HG03432 (cell line): Measurements from ENCODE around the gene FCSK.
A peak's percentile ranks its signal among the peaks of the same experiment; 100 is the strongest.
"Not testable (repeated sequence)": the region's sequence is repeated elsewhere in the genome, so short reads cannot be mapped to it uniquely, and the experiment has no call there.

Experiments used
- ATAC-seq: cut with Tn5 transposase; IDR thresholded peaks from one replicate; pipeline ENCODE4 v1.9.1; 2021; ENCODE audit warnings: mild to moderate bottlenecking, moderate library complexity; ENCODE audit not compliant: unreplicated experiment

Gene FCSK

GRCh38 chr16:70454222-70455034 is at the start of gene FCSK:
TSS of gene FCSK (plus strand) at chr16:70454595. CDS start at chr16:70463191, 8,596 bp downstream.
- peak; percentile 91 for ATAC-seq

DNA sequence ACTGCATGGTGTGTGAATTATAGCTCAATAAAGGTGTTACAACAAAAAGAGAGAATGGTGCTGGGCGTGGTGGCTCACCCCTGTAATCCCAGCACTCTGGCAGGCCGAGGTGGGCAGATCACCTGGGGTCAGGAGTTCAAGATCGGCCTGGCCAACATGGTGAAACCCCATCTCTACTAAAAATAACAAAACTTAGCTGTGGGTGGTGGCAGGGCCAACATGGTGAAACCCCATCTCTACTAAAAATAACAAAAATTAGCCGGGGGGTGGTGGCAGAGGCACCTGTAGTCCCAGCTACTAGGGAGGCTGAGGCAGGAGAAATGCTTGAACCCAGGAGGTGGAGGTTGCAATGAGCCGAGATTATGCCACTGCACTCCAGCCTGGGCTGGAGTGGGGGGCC is 48.3 kb upstream of the FCSK start:
- ATAC-seq: peak; percentile 21

DNA sequence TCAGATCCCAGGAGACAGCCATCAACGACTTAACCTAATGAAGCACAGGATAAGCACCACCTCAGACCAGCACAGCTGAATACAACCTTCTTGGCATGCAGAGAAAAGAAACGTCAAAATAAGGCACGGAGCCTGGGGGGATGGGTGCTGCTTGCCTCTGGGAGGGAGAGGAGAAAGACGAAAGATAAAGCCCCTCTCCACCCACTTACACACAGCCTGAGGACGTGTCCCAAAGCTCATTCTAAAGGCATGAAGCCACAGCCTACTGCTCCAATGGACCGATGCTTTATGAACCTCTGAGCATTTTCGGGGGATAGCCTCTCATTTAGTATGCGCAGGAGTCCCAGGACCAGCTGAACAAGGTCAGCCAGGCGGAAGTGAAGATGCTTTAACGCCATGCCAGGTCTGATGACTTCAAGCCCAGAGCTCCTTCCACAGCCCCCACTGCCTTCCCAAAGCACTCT is 46.6 kb upstream of the FCSK start:
- no peak for ATAC-seq

GRCh38 chr16:70410734-70411133 is 43.7 kb upstream of the FCSK start:
- no peak for ATAC-seq

DNA sequence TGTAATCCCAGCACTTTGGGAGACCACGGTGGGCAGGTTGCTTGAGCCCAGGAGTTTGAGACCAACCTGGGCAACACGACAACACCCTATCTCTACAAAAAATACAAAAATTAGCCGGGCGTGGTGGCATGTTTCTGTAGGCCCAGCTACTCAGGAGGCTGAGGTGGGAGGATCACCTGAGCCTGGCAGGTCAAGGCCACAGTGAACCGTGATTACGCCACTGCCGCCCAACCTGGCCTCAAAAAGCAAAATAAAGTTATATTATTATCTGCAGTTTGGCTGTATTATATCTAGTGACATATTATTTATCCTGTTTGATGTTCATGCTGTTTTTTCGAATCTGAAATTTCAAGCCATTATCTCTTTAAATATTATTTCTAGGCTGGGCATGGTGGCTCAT is 42.0 kb upstream of the FCSK start:
- no peak for ATAC-seq

DNA sequence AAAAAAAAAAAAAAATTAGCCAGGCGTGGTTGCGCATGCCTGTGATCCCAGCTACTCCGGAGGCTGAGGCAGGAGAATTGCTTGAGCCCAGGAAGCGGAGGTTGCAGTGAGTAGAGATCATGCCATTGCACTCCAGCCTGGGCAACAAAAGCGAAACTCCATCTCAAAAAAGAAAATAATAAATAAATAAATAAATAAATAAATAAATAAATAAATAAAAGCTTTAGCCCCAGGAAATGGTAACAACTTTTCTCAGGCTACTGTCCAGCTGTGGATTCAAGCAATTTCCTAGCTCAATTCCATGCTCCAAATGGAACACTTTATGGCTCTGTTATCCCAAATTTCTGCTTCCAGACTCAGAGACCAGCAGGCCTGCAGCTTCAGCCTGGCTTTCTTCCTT is 40.8 kb upstream of the FCSK start:
- not testable (repeated sequence) for ATAC-seq

GRCh38 chr16:70416748-70417616 is 37.4 kb upstream of the FCSK start:
- peak; percentile 86 for ATAC-seq

DNA sequence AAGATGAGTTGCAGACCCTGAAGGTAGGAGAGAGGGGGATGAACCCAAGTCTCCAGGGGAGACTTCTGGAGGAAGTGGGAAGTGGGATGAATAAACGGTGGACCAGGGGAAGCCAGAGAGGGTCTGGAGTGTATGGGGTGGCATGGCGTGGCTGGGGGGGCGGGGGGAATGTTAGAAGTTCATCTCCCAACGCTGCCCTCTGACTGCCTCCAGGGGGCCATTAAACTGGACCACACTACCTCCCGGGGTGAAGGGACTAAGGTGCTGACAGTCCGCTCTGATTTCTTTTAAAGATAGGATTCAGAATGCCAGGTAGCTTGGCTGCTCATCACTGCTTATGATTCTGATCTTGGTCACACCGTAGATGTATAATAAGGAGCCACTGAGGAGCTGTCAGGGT is 36.7 kb upstream of the FCSK start:
- ATAC-seq: no peak

DNA sequence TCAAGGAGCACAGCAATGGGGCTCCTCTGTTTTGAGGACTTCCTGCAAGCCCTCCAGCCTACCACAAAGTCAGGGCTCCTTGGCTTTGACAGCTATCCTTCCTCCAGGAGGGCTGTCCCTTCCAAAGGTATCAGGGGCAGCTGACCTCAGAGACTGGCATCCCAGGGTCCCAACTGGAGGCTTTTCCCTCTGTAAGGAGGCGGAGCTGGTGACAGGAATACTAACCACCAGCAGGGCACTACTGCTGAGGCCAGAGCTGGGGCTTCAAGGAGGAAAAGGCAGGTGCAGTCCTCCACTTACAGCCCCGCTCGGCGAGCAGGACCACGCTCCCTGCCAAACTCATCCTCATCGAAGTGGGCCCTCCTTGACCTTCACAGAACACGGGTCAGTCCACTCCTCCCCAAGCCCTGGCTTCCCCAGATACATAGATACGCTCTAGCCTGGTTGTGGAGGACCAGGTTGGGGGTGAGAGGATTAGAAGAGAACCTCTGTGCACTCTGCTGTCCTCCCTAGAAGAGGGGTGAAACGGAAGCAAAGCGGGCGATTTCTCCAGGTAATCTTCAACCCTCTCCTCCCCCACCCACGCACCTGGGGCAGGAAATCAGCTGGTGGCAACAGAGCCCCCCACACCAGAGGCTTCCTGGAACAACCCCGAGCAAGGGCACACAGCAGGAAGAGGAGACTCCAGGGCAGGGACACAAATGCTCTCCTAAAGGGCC is 36.0 kb upstream of the FCSK start:
- ATAC-seq: no peak

DNA sequence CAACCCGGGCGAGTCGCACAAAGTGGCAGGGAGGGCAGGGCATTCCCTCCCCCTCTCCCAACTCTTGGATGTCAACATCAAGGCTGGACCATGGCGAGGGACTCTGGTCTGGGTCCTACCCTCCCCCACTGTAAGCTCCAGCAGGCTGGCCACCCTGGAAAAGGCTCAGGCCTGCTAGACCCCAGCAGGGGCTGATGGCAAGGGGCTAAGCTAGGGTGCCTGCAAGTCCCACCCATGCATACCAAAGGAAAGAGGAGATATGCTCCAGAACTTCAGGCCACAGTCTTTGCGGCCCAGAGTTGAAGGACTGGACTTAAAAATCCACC is 35.4 kb upstream of the FCSK start:
- no peak for ATAC-seq

- no peak for ATAC-seq
Measured at GRCh38 chr16:70419384-70420327, 34.7 kb upstream of the FCSK start.

- ATAC-seq: no peak
Measured at GRCh38 chr16:70421014-70421413, 33.4 kb upstream of the FCSK start.

DNA sequence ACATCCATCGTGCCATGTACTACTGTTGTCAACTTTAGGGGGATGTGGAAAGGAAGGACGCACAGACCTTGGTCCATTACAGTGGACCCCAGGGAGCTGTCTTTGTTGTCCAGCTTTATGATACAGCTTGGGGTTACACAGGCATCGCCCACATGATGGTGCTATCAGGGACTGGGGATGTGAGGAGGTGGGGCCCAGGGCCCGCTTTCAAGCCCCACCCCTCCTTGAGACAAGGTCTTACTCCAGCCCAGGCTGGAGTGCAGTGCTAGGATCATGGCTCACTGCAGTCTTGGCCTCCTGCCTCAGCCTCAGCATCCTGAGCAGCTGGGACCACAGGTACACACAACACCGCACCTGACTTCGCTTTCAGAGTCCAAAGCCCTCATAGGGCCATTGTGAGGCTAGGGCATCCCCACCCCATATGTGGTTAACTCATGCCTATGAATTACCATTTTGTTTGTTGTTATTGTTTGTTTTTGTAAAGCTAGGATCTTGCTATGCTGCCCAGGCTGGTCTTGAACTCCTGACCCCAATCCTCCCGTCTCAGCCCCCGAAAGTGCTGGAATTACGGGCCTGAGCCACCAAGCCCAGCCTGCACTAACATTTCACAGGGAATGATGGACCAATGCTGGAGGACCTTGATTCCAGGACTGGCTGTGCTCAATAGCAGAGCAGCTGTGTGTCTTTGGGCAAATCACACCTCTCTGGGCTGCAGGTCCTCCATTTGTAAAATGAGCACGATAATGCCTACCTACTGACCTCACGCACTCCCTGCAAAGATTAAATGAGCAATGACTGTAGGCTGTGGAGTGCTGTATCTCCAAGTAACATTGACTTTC is 32.7 kb upstream of the FCSK start:
- no peak for ATAC-seq

DNA sequence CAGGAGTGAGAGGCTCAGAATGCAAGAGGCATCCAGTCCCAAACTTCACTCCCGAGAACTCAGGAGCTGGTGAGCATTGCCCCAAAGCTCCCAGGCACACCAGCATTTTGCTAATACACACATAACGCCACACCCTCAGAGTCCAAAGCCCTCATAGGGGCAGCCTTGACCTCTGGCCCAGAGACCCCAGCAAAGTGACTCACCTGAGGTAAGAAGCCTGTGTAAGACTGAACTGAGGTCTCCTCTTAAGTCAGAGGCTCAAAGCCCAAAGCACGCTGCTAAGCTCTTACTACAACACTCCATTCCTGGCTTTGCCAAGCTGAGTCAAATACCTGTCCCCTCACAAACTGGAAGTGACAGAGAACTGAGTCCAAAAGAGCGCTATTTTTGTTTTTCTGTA is 31.9 kb upstream of the FCSK start:
- no peak for ATAC-seq

DNA sequence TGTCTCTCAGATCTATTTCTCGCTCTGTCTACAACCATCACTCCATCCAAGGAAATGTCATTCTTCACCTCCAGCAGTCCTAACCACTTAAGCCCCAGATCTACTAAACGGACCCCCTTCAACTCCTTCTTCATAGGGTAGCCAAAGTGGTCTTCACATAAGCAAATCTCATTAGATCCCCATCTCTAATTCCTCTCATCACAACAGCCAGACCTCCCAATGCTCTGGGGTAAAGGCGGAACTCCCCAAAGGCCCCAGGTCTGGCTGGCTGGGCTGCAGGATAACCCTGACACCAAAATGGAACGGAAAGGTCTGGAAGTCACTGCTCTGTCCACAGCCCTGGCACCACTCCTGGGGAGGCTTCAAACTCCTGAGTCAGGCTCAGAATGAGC is 26.6 kb upstream of the FCSK start:
- no peak for ATAC-seq

DNA sequence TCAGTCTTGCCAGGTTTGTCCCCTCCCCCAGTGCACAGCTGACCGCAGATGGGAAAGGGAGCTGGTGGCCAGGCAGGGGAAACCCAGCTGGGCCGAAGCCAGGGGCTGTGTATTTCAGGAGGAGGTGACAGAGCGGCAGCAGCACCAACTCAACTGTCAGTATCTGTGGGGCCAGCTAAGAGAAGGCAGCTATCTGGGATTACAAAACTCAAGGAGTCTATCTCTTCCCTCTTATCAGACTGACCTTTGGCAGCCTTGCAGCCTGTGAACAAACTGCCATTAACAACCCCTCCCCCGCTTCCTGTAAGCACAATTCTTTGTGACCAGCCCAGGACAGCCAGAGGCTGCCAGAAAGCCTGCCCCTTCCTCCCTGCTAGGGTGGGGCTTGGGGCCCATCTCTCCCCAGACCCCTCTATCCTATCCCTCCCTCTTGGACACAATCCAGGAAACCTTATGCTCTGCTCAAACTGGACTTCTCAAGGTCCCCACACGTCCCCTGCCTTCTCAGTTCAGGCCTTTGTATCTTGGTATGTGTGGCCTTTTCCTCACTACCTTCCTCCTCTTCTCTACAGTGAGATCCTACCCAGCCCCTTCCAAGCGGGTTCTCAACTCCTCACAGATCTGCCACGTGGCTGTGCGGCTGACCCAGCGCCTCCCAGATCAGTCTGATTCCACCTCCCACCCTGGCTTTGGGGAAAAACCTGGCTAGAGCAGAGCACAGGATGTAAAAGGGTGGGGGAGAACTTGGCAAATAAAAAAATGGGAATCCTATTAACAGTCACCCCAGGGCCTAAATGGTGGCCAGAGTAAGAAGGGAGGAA is 26.0 kb upstream of the FCSK start:
- ATAC-seq: peak; percentile 34

DNA sequence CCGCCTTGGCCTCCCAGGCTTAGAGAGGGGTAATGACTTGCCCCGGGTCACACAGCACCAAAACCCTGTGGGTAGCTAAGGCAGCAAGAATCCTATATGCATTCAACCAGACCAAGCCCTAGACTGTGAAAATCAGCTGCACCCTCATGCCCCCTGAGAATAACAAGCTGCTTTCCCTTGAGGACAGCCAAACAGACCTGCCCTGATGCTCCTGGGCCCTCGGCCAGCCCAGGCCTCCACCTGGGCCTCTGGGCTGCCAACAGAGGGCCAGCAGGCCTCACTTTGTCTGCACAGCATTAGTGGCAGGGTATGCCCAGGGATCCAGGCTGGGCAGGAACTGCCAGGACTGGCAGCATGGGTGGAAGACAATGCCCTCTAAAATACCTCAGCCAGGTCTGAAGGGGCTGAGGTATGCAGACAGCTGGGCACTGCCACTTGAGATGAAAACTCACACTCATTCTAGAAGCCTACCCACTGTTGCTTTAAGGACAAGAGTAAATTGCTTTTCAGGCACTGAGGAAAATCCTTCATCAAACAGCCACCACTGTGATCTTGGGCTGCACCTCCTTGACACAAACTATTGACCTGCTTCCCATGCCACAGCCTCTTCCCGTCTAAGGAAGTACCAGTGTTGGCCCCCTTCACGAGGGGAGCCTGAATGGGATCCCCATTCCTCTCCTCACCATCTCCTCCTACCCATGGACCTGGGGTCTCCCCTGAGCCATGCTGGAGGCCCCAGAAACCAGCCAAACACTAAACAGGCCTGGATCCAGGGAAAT is 24.3 kb upstream of the FCSK start:
- peak; percentile 4 for ATAC-seq
